Mucosa of gallbladder (tissue), 1 donor: Measurements from ENCODE around the gene INTS12. TPM values are rescaled to one million over a fixed set of nuclear protein-coding genes. Genes with fewer than 3 reads are reported as not detected.

Experiments used
- DNase-seq: peaks from one replicate; pipeline ENCODE4 v3.0.0-alpha.2; 2020; ENCODE audit warnings: low spot score
- total RNA-seq: library from RNA; stranded (reverse); gene quantifications from one replicate; pipeline ENCODE4 v1.2.1, GENCODE V29; 2021
- donor health status: DM: no; HTN: no; CAD: no.

Gene INTS12
- total RNA-seq, 1 donor from 2014 or later, result 16.3 TPM

- DNase-seq, result peak; percentile 88
These were observed 25.5 kb downstream of the INTS12 start for GRCh38 chr4:105683038-105683437.

GRCh38 chr4:105679186-105679585 lies 29.3 kb downstream of the INTS12 start:
- no peak for DNase-seq

- DNase-seq, result no peak
These were observed 30.8 kb downstream of the INTS12 start for GRCh38 chr4:105677709-105678108.

GRCh38 chr4:105674011-105674410 lies 34.5 kb downstream of the INTS12 start:
- no peak for DNase-seq

- DNase-seq, result no peak
These were observed 37.2 kb downstream of the INTS12 start for GRCh38 chr4:105671301-105671700.

- DNase-seq, result no peak
These were observed 37.8 kb downstream of the INTS12 start for GRCh38 chr4:105670684-105671083.

- no peak for DNase-seq
These were observed 41.8 kb downstream of the INTS12 start for GRCh38 chr4:105666693-105667092.

GRCh38 chr4:105662935-105663675 lies 45.4 kb downstream of the INTS12 start:
- no peak for DNase-seq

- DNase-seq, result no peak
These were observed 47.5 kb downstream of the INTS12 start for GRCh38 chr4:105661028-105661427.

- DNase-seq, result no peak
These were observed 49.3 kb downstream of the INTS12 start for GRCh38 chr4:105659190-105659589.

GRCh38 chr4:105657117-105657765 lies 51.2 kb downstream of the INTS12 start:
- no peak for DNase-seq

- DNase-seq, result no peak
These were observed 56.1 kb downstream of the INTS12 start for GRCh38 chr4:105652286-105652888.

- DNase-seq, result no peak
These were observed 56.6 kb downstream of the INTS12 start for GRCh38 chr4:105651884-105652283.

GRCh38 chr4:105650190-105650589 lies 58.3 kb downstream of the INTS12 start:
- no peak for DNase-seq

GRCh38 chr4:105645440-105645839 lies 63.0 kb downstream of the INTS12 start:
- DNase-seq, result no peak

- no peak for DNase-seq
These were observed 64.2 kb downstream of the INTS12 start for GRCh38 chr4:105644257-105644656.

GRCh38 chr4:105641845-105642244 lies 66.6 kb downstream of the INTS12 start:
- no peak for DNase-seq

- DNase-seq, result peak; percentile 57
These were observed 70.9 kb downstream of the INTS12 start for GRCh38 chr4:105637408-105638176.

- no peak for DNase-seq
These were observed 73.9 kb downstream of the INTS12 start for GRCh38 chr4:105634402-105635080.

GRCh38 chr4:105633241-105633640 lies 75.2 kb downstream of the INTS12 start:
- peak; percentile 58 for DNase-seq
